PC-3 (cell line): ENCODE results near the gene D2HGDH. TPM values are rescaled to one million over a fixed set of nuclear protein-coding genes. Genes with fewer than 3 reads are reported as not detected.
"Not testable (repeated sequence)": the region's sequence is repeated elsewhere in the genome, so short reads cannot be mapped to it uniquely, and the experiment has no call there.

ENCODE experiments used
- ATAC-seq: fragments of 200-7000 bp; cut with Tn5 transposase; 2 replicates; pipeline ENCODE4 v1.9.1; 2020; ENCODE audit warnings: mild to moderate bottlenecking, moderate library complexity
- BruUV-seq: library from RNA; stranded (reverse); fragments of 400-500 nt; replicated peaks from 2 replicates; lab custom pipeline; 2021; lab: Mats Ljungman, UMichigan
- CTCF ChIA-PET: fragments of 300-600 bp; sonication (Branson Sonifier 250); formaldehyde crosslinking; loops from one replicate; lab custom pipeline; 2022; ENCODE audit warnings: antibody characterized with exemption; lab: Charles Lee
- POLR2A ChIA-PET: fragments of 300-600 bp; sonication (Branson Sonifier 250); formaldehyde crosslinking; loops from one replicate; lab custom pipeline; 2022; ENCODE audit warnings: antibody characterized with exemption; ENCODE audit not compliant: unreplicated experiment; lab: Charles Lee
- DNase-seq: peaks from one replicate; pipeline ENCODE4 v3.0.0-alpha.2; 2015
- H2AFZ ChIP-seq: fragments of 300-600 bp; sonication (generic); 2 replicates; pipeline ENCODE4 v1.6.0; 2016; ENCODE audit warnings: antibody characterized with exemption, low read length
- H3F3A ChIP-seq: fragments of 300-600 bp; sonication (generic); one replicate; pipeline ENCODE4 v1.6.0; 2017; ENCODE audit warnings: antibody characterized with exemption, low read length, control low read depth, mild to moderate bottlenecking; ENCODE audit not compliant: unreplicated experiment
- H3K27ac ChIP-seq: fragments of 300-600 bp; sonication (generic); 2 replicates; pipeline ENCODE4 v1.5.1; 2016; ENCODE audit warnings: mild to moderate bottlenecking, low read length
- H3K27me3 ChIP-seq: fragments of 300-600 bp; sonication (generic); 2 replicates; pipeline ENCODE4 v1.6.1; 2016; ENCODE audit warnings: low read length, mixed read lengths
- H3K36me3 ChIP-seq: fragments of 300-600 bp; sonication (generic); 2 replicates; pipeline ENCODE4 v1.6.1; 2016; ENCODE audit warnings: low read depth, mixed run types, low read length, mixed read lengths
- H3K4me1 ChIP-seq: fragments of 300-600 bp; sonication (generic); 2 replicates; pipeline ENCODE4 v1.5.1; 2016; ENCODE audit warnings: low read length; ENCODE audit not compliant: insufficient read depth
- H3K4me2 ChIP-seq: fragments of 300-600 bp; sonication (generic); 2 replicates; pipeline ENCODE4 v1.6.0; 2016; ENCODE audit warnings: low read length
- H3K4me3 ChIP-seq: fragments of 300-600 bp; sonication (generic); 2 replicates; pipeline ENCODE4 v1.5.1; 2016; ENCODE audit warnings: mild to moderate bottlenecking, low read length, mixed read lengths
- H3K79me2 ChIP-seq: fragments of 300-600 bp; sonication (generic); 2 replicates; pipeline ENCODE4 v1.6.1; 2017; ENCODE audit warnings: low read length, mixed read lengths
- H3K9ac ChIP-seq: fragments of 300-600 bp; sonication (generic); 2 replicates; pipeline ENCODE4 v1.6.0; 2016; ENCODE audit warnings: mild to moderate bottlenecking, low read length
- H3K9me2 ChIP-seq: fragments of 300-600 bp; sonication (generic); replicated peaks from 2 replicates; pipeline ENCODE4 v1.6.1; 2016; ENCODE audit warnings: mixed run types, low read length, mixed read lengths
- H3K9me3 ChIP-seq: fragments of 300-600 bp; sonication (generic); 2 replicates; pipeline ENCODE4 v1.6.1; 2016; ENCODE audit warnings: low read length, mixed read lengths
- H4K20me1 ChIP-seq: fragments of 300-600 bp; sonication (generic); 2 replicates; pipeline ENCODE4 v1.6.1; 2016; ENCODE audit warnings: low read length, mixed read lengths
- EZH2 ChIP-seq: fragments of 300-600 bp; sonication (generic); IDR thresholded peaks from one replicate; pipeline ENCODE4 v1.6.1; 2017; ENCODE audit warnings: antibody characterized with exemption, mild to moderate bottlenecking, low read length; ENCODE audit not compliant: unreplicated experiment
- EZH2phosphoT487 ChIP-seq: fragments of 300-600 bp; sonication (generic); IDR thresholded peaks from 2 replicates; pipeline ENCODE4 v1.6.1; 2018; ENCODE audit warnings: mild to moderate bottlenecking, antibody characterized with exemption, low read length, borderline replicate concordance
- intact Hi-C: fragments of 100-400 bp; cut with micrococcal nuclease; formaldehyde crosslinking; loops from 2 replicates; pipeline ENCODE4 v1.9.0; 2023
- total RNA-seq: library from RNA; depleted of rRNA; stranded (reverse); fragments of >200 nt; gene quantifications from 2 replicates; pipeline ENCODE4 v1.2.3, GENCODE V29; 2014; rRNA removed
- TF ChIP-seq, protein P1 (sequence below): fragments of 300-600 bp; sonication (generic); conservative IDR thresholded peaks from 2 replicates; pipeline ENCODE4 v1.5.1; 2017; ENCODE audit warnings: antibody characterized with exemption, low read depth, mild to moderate bottlenecking, low read length

Gene D2HGDH
- total RNA-seq, 1 experiment from 2014 or later, result 28.5 TPM

DNA sequence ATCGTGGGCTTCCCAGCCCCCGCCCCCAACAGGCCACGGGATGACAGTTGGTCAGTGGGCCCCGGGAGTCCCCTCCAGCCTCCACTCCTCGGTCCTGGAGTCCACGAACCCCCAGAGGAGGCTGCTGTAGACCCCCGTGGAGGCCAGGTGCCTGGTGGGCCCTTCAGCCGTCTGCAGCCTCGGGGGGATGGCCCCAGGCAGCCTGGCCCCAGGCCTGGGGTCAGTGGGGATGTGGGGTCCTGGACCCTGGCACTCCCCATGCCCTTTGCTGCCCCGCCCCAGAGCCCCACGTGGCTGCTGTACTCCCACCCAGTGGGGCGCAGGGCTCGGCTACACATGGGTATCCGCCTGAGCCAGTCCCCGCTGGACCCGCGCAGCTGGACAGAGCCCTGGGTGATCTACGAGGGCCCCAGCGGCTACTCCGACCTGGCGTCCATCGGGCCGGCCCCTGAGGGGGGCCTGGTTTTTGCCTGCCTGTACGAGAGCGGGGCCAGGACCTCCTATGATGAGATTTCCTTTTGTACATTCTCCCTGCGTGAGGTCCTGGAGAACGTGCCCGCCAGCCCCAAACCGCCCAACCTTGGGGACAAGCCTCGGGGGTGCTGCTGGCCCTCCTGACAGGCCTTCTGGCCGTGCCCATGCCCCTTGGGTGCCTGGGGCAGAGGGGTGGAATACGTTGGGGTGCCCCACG is 82.1 kb downstream of the D2HGDH start:
- H3K9me3 ChIP-seq, result no peaks in the 10 kb centered on the region
- H3K4me3 ChIP-seq, result no peak overlapping the region
- no peaks in the 10 kb centered on the region for H3K4me1 ChIP-seq
- no peaks in the 10 kb centered on the region for H3K36me3 ChIP-seq
- ATAC-seq (no peak), DNase-seq (no peak)
- H3K4me2 ChIP-seq, result no peak overlapping the region
- no peak overlapping the region for H2AFZ ChIP-seq
- TF ChIP-seq EZH2phosphoT487 (no peak), EZH2 (no peak)
- TF ChIP-seq, protein P1, sequence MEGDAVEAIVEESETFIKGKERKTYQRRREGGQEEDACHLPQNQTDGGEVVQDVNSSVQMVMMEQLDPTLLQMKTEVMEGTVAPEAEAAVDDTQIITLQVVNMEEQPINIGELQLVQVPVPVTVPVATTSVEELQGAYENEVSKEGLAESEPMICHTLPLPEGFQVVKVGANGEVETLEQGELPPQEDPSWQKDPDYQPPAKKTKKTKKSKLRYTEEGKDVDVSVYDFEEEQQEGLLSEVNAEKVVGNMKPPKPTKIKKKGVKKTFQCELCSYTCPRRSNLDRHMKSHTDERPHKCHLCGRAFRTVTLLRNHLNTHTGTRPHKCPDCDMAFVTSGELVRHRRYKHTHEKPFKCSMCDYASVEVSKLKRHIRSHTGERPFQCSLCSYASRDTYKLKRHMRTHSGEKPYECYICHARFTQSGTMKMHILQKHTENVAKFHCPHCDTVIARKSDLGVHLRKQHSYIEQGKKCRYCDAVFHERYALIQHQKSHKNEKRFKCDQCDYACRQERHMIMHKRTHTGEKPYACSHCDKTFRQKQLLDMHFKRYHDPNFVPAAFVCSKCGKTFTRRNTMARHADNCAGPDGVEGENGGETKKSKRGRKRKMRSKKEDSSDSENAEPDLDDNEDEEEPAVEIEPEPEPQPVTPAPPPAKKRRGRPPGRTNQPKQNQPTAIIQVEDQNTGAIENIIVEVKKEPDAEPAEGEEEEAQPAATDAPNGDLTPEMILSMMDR, result no peak
- no peaks in the 10 kb centered on the region for H3K9me2 ChIP-seq
- no peaks in the 10 kb centered on the region for H3K79me2 ChIP-seq
- H3K9ac ChIP-seq, result no peak overlapping the region
- H4K20me1 ChIP-seq, result no peaks in the 10 kb centered on the region
- ChIA-PET POLR2A (no interaction called here), CTCF (no interaction called here)
- no peak overlapping the region for H3K27ac ChIP-seq
- BruUV-seq, result no TSS peak
- H3F3A ChIP-seq, result no peaks in the 10 kb centered on the region
- intact Hi-C loops, result no loop called here
- H3K27me3 ChIP-seq, result no peaks in the 10 kb centered on the region

DNA sequence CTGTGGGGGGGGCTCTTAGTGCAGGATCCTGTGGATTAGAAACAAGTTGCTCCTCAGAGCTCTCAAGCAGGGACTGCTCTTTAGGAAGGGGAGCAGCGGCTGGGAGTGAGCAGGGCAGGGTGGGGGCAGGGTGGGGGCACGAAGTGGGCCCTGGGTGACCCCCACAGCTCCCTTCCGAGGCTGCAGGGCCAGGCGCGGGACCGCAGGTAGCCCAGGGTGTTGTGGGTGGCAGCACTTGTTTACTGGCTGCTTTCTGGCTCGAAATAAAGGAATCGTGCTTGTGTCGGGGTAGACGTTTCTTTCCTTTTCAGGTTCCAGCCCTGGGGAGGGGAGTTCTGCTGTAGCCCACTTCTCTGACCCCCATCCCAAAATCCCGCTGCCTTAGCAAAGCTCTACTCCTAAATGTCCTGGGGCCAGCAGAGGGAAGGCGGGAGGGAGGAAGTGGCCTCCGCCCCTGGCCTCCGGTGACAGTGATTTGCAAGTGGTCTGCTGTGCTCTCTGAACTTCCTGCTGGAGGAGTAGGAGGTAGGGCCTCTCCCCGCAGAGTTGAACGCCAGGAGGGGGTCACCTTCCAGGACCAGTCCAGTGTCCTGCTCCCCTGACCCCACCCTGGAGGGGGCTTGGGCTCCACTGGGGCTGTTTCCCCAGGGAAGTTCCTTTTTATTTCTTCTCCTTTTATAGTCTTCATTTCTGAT is 82.8 kb downstream of the D2HGDH start:
- Histone ChIP-seq H3K9me3 (no peaks in the 10 kb centered on the region), H2AFZ (no peak overlapping the region), H3K79me2 (no peaks in the 10 kb centered on the region), H3K9ac (no peak overlapping the region), H3K4me2 (no peak overlapping the region), H3K36me3 (no peaks in the 10 kb centered on the region), H3F3A (no peaks in the 10 kb centered on the region), H3K27ac (no peak overlapping the region), H3K4me1 (no peaks in the 10 kb centered on the region), H3K27me3 (no peaks in the 10 kb centered on the region), H3K9me2 (no peaks in the 10 kb centered on the region), H3K4me3 (no peak overlapping the region), H4K20me1 (no peaks in the 10 kb centered on the region)
- CTCF ChIA-PET, result no interaction called here
- TF ChIP-seq, protein P1, result no peak
- TF ChIP-seq EZH2phosphoT487 (no peak), EZH2 (no peak)
- POLR2A ChIA-PET, result no interaction called here
- ATAC-seq (no peak), DNase-seq (no peak)
- BruUV-seq, result no TSS peak
- intact Hi-C loops, result no loop called here

DNA sequence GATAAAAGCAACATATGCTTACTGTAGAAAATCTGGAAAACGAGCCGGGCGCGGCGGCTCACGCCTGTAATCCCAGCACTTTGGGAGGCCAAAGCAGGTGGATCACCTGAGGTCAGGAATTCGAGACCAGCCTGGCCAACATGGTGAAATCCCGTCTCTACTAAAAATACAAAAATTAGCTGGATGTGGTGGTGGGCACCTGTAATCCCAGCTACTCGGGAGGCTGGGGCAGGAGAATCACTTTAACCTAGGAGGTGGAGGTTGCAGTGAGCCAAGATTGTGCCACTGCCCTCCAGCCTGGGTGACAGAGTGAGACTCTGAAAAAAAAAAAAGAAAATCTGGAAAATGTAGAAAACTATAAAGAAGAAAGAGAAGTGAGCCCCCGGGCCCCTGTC is 83.4 kb downstream of the D2HGDH start:
- not testable (repeated sequence) for H2AFZ ChIP-seq

More for the DNA sequence above, 83.4 kb downstream of the D2HGDH start:
- H3K9me2 ChIP-seq, DNase-seq, H4K20me1 ChIP-seq, H3K36me3 ChIP-seq, H3K9me3 ChIP-seq, H3K4me3 ChIP-seq, intact Hi-C loops, POLR2A ChIA-PET, H3K9ac ChIP-seq, H3F3A ChIP-seq, H3K4me2 ChIP-seq, H3K27ac ChIP-seq, H3K4me1 ChIP-seq, CTCF ChIA-PET, H3K79me2 ChIP-seq, ATAC-seq, H3K27me3 ChIP-seq, BruUV-seq: not testable (repeated sequence)

Other genes starting within 250 kb of the D2HGDH start
- 198 and 245 TPM in 2 replicates for gene STK25, start 226.0 kb upstream of the D2HGDH start, total RNA-seq
- gene BOK, start 175.9 kb upstream of the D2HGDH start, total RNA-seq, result 30.2 and 39.3 TPM in 2 replicates
- 75.1 and 102 TPM in 2 replicates for gene THAP4, start 97.5 kb upstream of the D2HGDH start, total RNA-seq
- 83.0 and 88.6 TPM in 2 replicates for gene ATG4B, start 96.9 kb upstream of the D2HGDH start, total RNA-seq
- 130 and 155 TPM in 2 replicates for gene DTYMK, start 47.8 kb upstream of the D2HGDH start, total RNA-seq
- gene ING5, start 32.6 kb upstream of the D2HGDH start, total RNA-seq, result 30.2 and 32.1 TPM in 2 replicates
- gene GAL3ST2, start 42.2 kb downstream of the D2HGDH start, total RNA-seq, result not detected in 2 replicates
- gene NEU4, start 74.6 kb downstream of the D2HGDH start, total RNA-seq, result not detected in 2 replicates
- not detected in 2 replicates for gene PDCD1, start 124.3 kb downstream of the D2HGDH start, total RNA-seq
- gene RTP5, start 135.1 kb downstream of the D2HGDH start, total RNA-seq, result not detected in 2 replicates